Uterus (tissue), 4 donors: ENCODE data around the gene CXCL8. TPM values are rescaled to one million over a fixed set of nuclear protein-coding genes. Genes with fewer than 3 reads are reported as not detected.

Experiments used
- DNase-seq, 2 donors: peaks; one replicate each; pipeline ENCODE4 v3.0.0-alpha.2; 2019 to 2020
- H3K27ac ChIP-seq, 2 donors: fragments of 200-600 bp; sonication (generic); 1 replicate in 1 of 2; 2 replicates in 1 of 2; pipeline ENCODE4 v1.5.1; 2016 to 2018
- H3K27me3 ChIP-seq, 2 donors: fragments of 200-600 bp; sonication (generic); one replicate each; pipeline ENCODE4 v1.5.1; 2018 to 2019; ENCODE audit warnings: control low read depth in 1 of 2
- H3K36me3 ChIP-seq, 2 donors: fragments of 200-600 bp; sonication (generic); one replicate each; pipeline ENCODE4 v1.5.1; 2019; ENCODE audit warnings: control low read depth in 1 of 2
- H3K4me1 ChIP-seq, 2 donors: fragments of 200-600 bp; sonication (generic); one replicate each; pipeline ENCODE4 v1.5.1; 2018 to 2019; ENCODE audit warnings: control low read depth in 1 of 2
- H3K4me3 ChIP-seq, 2 donors: fragments of 200-600 bp; sonication (generic); 1 replicate in 1 of 2; 2 replicates in 1 of 2; pipeline ENCODE4 v1.5.1; 2018 to 2019; ENCODE audit warnings: mild to moderate bottlenecking in 1 of 2
- H3K9me3 ChIP-seq, 2 donors: fragments of 200-600 bp; sonication (generic); one replicate each; pipeline ENCODE4 v1.5.1; 2019; ENCODE audit warnings: control low read depth in 1 of 2
- CTCF ChIP-seq, 4 experiments: fragments of 200-600 bp in 2 of 4; fragments of 450-650 bp in 2 of 4; sonication (generic) in 2 of 4; IDR thresholded peaks; one replicate each; pipeline ENCODE4 v1.5.1; 2016 to 2019; ENCODE audit warnings: antibody characterized with exemption in 4 of 4, mild to moderate bottlenecking in 2 of 4, moderate library complexity in 1 of 4
- POLR2A ChIP-seq, 2 donors: fragments of 450-650 bp; IDR thresholded peaks; one replicate each; pipeline ENCODE4 v1.6.1; 2016; ENCODE audit warnings: antibody characterized with exemption in 2 of 2, mild to moderate bottlenecking in 1 of 2, moderate library complexity in 1 of 2
- intact Hi-C: fragments of 100-400 bp; cut with DNase I; formaldehyde crosslinking; loops from one replicate; pipeline ENCODE4 v1.15.1; 2023; ENCODE audit warnings: low total_unique reads
- total RNA-seq, 4 donors: library from RNA; depleted of rRNA in 3 of 4; stranded (reverse); fragments of >200 nt in 3 of 4; gene quantifications; one replicate each; pipeline versions ENCODE4 v1.1.0 to v1.2.4, GENCODE V29; 2014 to 2023
- donor health status: DM: yes; HTN: yes; CAD: no.

Gene CXCL8
- total RNA-seq, 4 donors from 2014 or later: 0.67 to 2.2 TPM; not detected in 2

GRCh38 chr4:73698217-73698616 lies 42.2 kb upstream of the CXCL8 start:
- Histone ChIP-seq H3K4me1 (no peaks in the 10 kb centered on the region), H3K9me3 (no peaks in the 10 kb centered on the region), H3K36me3 (no peaks in the 10 kb centered on the region), H3K27ac (no peak overlapping the region), H3K27me3 (no peaks in the 10 kb centered on the region), H3K4me3 (no peak overlapping the region)
- intact Hi-C loops: no loop called here
- TF ChIP-seq CTCF (IDR thresholded peaks at IDR 0.05) (no peak), POLR2A (IDR thresholded peaks at IDR 0.05) (no peak)
- no peak for DNase-seq

- no peaks in the 10 kb centered on the region for H3K9me3 ChIP-seq
- no peaks in the 10 kb centered on the region for H3K36me3 ChIP-seq
- no peak for DNase-seq
- intact Hi-C loops: no loop called here
- no peaks in the 10 kb centered on the region for H3K27me3 ChIP-seq
- H3K4me1 ChIP-seq: peaks cover 0 to 6% of the 10 kb centered on the region in 2 donors
- TF ChIP-seq CTCF (IDR thresholded peaks at IDR 0.05): no peak
- TF ChIP-seq POLR2A (IDR thresholded peaks at IDR 0.05): no peak
- H3K4me3 ChIP-seq: no peak overlapping the region
- H3K27ac ChIP-seq: no peak overlapping the region
Measured at GRCh38 chr4:73701116-73701515, 39.3 kb upstream of the CXCL8 start.

GRCh38 chr4:73702796-73703287 lies 37.5 kb upstream of the CXCL8 start:
- intact Hi-C loops: no loop called here

GRCh38 chr4:73703320-73703719 lies 37.0 kb upstream of the CXCL8 start:
- peaks cover 0 to 6% of the 10 kb centered on the region in 2 donors for H3K4me1 ChIP-seq

More at GRCh38 chr4:73702796-73703287, 37.5 kb upstream of the CXCL8 start:
- TF ChIP-seq POLR2A (IDR thresholded peaks at IDR 0.05) (no peak), CTCF (IDR thresholded peaks at IDR 0.05) (no peak)
- H3K27ac ChIP-seq: no peak overlapping the region
- no peak overlapping the region for H3K4me3 ChIP-seq
- H3K4me1 ChIP-seq: peaks cover 0 to 6% of the 10 kb centered on the region in 2 donors
- no peaks in the 10 kb centered on the region for H3K27me3 ChIP-seq
- no peaks in the 10 kb centered on the region for H3K9me3 ChIP-seq
- no peak for DNase-seq
- no peaks in the 10 kb centered on the region for H3K36me3 ChIP-seq

More at GRCh38 chr4:73703320-73703719, 37.0 kb upstream of the CXCL8 start:
- intact Hi-C loops: no loop called here
- TF ChIP-seq CTCF (IDR thresholded peaks at IDR 0.05) (no peak), POLR2A (IDR thresholded peaks at IDR 0.05) (no peak)
- Histone ChIP-seq H3K9me3 (no peaks in the 10 kb centered on the region), H3K27ac (no peak overlapping the region), H3K27me3 (no peaks in the 10 kb centered on the region), H3K4me3 (no peak overlapping the region), H3K36me3 (no peaks in the 10 kb centered on the region)
- no peak for DNase-seq
